ENCODE results near the gene IGSF9.

DNA sequence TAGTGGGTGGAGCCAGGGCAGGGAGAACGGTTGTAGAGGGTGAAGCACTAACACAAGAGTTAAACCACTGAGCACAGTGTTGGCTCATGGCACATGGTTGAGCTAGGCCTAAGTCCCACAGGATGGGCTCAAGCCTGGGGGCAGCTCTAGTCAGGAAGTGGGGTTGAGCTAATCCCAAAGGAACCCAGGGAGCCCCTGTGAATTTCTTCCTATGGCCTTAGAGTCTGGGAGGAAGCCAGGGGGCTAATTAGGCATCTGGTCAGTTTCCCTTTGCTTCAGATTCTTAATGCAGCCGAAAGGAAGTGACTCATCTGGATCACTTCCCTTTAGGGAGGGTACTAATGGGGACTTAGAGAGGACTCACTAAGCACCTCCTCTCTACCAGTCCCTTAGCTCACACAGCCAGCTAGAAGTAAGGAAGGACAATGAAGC, 55.6 kb downstream of the IGSF9 start:
- TF ChIP-seq CTCF (conservative IDR thresholded peaks at IDR 0.05; ENCODE audit: low read depth, low read length) (no peak), EZH2 (IDR thresholded peaks at IDR 0.05; ENCODE audit: low read length, unreplicated experiment) (no peak), EZH2phosphoT487 (IDR thresholded peaks at IDR 0.05; ENCODE audit: borderline replicate concordance, low read length) (no peak)

Measured in PC-3 (cell line).